HG03521 (cell line): Measurements from ENCODE around the gene AGAP5.
"Not testable (repeated sequence)": the region's sequence is repeated elsewhere in the genome, so short reads cannot be mapped to it uniquely, and the experiment has no call there.

ENCODE experiments used
- ATAC-seq: cut with Tn5 transposase; IDR thresholded peaks from one replicate; pipeline ENCODE4 v1.9.1; 2021; ENCODE audit warnings: mild to moderate bottlenecking, moderate library complexity; ENCODE audit not compliant: unreplicated experiment

Gene AGAP5

DNA sequence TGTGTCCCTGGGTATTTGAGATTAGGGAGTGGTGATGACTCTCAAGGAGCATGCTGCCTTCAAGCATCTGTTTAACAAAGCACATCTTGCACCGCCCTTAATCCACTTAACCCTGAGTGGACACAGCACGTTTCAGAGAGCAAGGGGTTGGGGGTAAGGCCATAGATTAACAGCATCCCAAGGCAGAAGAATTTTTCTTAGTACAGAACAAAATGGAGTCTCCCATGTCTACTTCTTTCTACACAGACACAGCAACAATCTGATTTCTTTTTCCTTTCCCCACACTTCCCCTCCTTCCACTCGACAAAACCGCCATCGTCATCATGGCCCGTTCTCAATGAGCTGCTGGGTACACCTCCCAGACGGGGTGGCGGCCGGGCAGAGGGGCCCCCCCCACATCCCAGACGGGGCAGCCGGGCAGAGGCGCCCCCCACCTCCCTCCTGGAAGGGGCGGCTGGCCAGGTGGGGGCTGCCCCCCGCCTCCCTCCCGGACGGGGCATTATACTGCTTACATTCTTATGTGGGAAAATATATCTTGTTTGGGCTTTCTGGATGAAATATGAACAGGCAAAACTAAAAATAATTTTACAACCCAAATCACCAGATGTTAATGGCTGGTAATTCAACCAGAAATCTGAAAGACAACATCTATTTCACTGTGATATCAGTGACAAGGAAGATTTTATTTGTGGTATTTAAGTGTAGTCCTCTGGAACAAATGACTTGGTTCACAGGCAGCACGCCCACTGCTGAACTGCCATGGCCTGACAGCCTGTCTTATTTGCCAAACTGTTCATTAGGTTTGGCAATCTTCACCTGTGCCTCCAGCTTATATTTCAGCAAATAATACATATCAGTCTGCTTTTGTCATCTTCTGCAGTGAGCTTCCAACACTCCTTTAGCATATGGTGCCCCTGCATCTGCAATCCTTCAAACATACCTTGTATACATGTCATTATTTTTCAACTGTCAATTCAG is 17.6 kb upstream of the AGAP5 start:
- not testable (repeated sequence) for ATAC-seq

DNA sequence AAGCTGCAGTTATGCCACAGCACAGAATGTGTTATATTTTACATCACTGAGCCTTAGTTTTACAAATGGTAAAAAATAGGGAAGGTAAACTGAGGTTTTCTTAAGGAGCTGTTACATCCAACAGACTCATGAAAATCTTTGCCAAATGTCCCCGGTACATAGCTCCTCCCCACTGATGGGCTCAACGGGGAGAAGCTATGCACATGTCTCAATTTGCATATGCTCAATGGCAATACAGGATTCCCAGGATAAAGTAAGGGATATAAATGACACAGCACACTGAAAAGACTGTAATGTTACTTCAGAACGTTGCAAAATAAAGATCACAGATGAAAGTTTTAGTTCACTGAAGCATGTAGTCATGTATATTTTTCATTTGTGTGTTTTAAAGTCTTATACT is 16.6 kb upstream of the AGAP5 start:
- ATAC-seq = not testable (repeated sequence)

DNA sequence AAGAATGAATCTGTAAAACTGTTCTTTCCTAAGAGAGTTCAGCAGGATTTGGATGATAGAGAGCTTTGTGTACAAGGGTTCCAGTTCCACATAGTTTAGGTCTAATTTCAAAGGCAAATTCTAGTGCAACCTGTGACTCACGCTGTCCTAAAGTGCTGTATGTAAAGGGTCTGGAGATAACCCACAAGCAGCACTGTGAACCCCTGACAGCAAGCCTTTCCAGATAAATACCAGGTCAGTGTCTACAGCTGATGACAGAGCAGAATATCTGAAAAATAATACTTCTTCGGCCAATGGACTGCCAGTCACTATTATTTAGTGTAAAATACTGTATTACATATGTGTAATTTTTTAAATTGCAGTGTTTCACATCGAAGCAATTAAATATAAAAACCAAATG is 16.0 kb upstream of the AGAP5 start:
- not testable (repeated sequence) for ATAC-seq

DNA sequence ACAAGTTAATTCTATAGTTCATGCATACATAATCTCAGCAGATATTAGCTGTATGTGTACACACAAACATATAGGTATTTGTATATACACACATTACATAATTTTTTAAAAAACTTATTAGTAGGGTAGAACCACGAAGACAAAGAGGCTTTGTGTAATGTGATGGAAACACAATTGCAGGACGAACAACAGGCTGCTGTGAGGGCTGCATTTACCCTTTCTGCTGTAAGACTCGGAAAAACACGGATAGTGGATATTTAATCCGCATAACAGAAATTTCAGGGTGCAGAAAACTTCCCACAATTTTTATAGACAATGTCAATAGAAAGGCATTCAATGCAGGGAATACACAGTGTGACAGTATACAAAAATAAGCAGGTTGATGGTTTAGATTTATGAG is 13.8 kb upstream of the AGAP5 start:
- ATAC-seq = not testable (repeated sequence)

DNA sequence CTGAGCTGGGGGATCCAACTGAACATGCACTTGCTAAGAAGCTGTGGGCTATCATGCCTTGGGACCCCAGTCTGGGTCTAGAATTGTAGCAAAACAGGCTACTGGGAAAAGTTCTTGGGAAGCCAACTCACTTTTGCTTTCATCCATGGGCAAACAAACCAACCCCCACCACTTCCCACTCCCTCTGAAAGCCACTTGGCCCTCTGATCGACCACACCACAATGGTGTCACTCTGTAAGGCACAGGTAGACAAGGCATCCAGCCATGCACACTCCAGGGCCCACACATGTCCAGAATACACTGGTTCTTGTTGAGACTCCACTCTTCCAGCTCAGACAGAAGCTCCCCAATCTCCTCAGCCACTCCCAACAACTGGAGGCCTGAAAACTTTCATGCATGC is 10.2 kb upstream of the AGAP5 start:
- not testable (repeated sequence) for ATAC-seq

DNA sequence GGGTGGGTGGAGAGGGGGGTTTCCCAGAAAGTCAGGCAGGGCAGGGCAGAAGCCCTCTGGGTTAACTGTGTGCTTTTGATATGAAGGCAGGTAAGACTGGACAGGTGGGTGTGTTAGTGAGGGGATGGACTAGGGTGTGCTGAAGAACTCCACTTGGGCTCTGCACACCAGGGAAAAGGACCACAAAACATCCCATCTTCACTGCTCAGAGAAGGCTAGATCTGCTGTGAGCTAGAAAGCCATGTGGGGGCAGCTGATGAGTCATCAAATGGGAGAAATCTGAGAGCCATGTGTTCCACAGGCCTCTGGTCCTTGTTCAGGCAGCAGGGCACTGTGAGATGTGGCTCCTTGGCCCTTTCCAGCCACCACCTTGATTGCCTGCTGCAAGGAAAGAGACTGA is 9.7 kb upstream of the AGAP5 start:
- not testable (repeated sequence) for ATAC-seq

DNA sequence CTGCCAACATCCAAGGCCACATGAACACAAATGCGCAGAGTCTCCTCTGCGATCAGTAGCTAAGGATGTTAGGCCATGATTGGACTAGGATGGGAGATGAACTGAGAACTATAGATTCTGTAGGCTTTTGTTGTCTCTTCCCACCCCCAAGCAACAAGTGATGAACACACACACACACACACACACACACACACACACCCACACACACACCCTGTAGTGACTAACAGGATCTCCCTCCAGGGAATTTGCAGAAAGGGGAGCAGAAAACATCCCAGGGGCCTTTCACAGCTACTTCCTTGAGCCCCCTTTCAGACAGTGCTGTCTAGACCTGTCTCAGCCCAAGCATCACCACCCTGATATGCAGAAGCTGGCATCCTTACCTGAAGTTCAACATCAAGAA is 8.6 kb upstream of the AGAP5 start:
- not testable (repeated sequence) for ATAC-seq

DNA sequence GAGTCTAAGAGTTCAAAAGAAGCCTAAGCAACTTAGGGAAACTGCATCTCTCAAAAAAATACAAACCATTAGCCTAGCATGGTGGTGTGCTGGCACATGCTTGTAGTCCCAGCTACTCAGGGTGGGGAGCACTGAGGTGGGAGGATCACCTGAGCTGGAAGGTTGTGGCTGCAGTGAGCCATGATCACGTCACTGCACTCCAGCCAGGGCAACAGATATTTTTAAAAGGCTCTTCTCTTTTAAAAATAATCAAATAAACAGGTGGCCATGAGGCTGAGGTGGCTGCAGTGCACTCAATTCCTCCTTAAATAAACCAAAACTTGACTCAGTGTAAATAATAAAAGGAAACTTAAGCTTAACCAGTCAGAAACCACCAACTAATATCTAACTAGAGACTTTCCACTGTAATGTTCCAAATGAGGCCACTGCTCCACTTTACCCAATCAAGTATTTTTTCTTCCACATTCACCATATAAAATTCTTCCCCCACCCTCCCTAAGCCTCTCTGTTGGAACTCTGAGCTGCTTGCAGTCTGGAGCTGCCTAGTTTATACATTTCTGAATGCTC is 7.7 kb upstream of the AGAP5 start:
- ATAC-seq = not testable (repeated sequence)

DNA sequence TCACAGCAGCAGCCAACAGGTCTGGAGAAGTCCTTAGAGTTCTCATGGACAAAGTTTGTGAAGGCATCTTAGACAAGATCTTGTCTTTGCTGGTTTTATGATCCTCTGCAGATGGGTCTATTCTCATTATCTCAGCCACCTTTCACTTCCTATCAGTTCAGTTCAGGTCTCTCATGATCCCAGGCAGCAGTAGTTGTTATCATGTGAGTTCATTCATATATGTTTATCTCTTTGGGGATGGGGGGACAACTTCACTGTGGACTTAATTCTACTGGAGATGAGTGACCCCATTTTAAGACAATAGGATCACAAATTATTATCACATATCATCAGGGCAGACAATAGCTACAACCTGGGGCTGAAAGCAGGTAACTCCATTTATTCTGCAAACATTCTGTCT is 6.0 kb upstream of the AGAP5 start:
- not testable (repeated sequence) for ATAC-seq

DNA sequence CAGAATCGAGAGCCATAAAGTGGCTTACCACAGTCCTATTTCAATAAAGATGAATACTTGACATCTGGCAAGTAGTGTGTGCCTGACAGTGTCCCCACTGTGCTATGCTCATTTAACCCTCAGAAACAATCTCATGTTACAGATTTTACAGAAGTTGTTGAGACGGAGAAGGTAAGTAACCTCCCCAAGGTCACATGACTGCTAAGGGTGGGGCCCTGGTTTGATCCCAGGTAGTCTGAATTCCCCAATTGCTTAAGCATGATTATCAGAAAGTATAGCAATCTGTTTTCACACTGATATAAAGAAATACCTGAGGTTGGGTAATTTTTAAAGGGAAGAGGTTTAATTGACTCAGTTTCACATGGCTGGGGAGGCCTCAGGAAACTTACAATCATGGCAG is 910 bp upstream of the AGAP5 start:
- not testable (repeated sequence) for ATAC-seq

DNA sequence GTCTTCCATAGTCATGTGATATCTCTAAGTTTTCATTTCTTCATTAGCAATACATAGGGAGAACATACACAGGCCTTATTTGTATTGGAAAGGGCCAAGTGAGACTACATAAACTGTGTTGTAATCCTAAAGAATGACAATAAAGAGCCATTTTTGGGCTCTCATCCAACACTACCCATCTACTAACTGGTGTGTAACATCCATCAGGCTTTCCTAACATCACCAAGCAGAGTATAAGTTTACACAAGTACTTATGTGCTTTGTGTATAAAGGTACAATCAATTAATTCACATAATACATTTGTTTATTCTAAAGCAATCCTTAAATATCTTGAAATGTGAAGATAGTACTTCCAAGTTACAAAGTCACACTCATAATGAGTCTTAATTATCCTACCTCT is 2.6 kb downstream of the AGAP5 start:
- not testable (repeated sequence) for ATAC-seq

DNA sequence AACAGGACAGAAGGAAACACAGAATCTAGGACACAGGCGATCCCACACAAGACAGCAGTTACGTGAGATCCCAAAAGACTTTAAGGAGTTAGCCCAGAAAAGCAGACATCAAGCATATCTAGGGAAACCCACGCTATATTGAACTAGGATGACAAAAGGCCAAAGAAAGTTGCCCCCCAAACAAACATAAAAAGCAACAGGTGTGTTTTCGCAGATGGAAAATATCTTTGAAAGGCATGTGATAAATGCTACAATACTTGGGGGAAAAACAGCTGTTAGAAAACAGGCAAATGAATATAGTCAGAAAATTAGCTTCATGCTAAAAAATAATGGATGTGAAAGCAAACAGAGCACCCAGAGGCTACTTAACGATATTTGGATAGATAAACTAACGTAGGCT is 7.2 kb downstream of the AGAP5 start:
- ATAC-seq = not testable (repeated sequence)

DNA sequence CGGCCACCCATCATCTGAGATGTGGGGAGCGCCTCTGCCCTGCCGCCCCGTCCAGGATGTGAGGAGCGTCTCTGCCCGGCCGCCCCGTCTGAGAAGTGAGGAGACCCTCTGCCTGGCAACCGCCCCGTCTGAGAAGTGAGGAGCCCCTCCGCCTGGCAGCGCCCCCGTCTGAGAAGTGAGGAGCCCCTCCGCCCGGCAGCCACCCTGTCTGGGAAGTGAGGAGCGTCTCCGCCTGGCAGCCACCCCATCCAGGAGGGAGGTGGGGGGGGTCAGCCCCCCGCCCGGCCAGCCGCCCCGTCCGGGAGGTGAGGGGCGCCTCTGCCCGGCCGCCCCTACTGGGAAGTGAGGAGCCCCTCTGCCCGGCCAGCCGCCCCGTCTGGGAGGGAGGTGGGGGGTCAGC is 8.3 kb downstream of the AGAP5 start:
- ATAC-seq = not testable (repeated sequence)

DNA sequence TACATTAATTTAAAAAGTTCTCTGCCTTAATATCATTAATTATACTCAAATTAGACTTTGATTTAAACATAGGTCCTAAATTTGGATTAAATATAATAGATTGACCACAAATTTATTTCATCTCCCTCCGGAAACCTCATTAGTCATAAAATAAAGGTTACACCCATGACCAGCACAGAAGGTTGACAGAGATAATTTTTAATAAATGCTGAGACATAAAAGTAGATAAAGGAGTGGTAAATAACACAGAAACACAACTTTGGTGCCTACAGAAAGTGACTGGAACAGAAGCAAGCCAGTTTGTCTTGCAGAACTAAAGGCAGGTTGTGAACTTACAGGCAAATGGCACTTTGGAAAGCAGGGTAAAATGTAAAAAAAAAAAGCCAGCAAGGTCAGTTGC is 10.3 kb downstream of the AGAP5 start:
- not testable (repeated sequence) for ATAC-seq

DNA sequence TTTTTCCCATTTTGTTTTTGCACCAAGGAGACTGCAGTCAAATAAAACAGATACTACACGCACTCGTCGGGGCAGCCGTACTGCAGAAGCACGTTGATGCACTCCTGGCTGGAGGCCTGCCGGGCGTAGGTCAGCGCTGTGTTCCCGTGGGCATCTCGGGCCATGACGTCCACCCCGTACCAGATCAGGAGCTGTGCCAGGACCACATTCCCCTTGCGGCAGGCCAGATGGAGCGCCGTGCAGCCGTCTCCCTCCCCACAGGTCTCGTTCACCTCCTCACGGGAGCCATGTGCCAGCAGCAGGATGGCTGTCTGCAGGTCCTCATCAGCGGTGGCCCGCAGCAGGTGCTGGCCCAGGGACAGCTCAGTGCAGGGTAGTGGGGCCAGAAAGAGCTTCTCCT is 23.4 kb downstream of the AGAP5 start:
- not testable (repeated sequence) for ATAC-seq

DNA sequence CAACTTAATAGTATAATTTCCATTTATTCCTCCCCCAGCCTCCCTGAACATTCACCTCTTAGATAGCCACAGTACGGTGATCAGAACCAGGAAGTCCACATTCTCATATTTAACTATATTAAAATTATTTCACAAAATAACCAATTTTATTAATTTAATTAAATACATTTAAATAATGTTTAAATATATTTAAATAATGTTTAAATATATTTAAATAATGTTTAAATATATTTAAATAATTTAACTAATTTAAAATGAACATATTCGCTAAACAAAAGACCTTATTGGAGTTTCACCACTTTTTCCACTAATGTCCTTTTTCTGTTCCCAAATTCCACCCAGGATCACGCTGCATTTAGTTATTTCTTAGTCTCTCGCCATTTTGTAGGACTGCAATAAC is 29.5 kb downstream of the AGAP5 start:
- ATAC-seq = not testable (repeated sequence)

DNA sequence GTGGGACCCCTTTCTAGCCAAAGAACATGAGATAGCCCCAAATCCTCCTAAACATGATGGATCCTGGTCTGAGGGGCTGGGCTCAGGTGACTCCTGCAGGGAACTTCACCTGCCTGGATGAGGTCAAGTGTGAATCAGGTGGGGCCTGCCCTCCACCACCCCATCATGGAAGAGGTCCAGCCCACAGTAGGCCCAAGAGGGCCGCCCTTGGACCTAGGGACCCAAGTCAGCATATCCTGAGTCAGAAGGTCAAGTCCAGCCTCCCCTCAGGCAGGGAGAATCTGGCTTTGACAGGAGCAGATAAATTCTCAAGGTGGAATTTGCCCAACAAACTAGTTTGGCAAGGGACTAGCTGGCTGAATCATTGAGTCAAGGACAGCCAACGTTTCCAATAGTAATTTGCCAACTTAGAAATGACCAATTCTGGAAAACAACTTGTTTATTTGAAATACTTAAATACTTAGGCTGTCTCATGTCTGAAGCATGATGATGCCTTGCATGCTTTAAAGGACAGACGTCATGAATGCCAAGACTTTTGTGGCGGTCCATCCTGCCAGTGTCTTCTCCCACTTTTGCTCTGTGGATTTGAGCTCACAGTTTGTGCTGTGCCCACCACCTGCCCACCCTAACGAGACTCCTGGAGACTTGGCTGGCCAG is 31.6 kb downstream of the AGAP5 start:
- ATAC-seq = not testable (repeated sequence)

DNA sequence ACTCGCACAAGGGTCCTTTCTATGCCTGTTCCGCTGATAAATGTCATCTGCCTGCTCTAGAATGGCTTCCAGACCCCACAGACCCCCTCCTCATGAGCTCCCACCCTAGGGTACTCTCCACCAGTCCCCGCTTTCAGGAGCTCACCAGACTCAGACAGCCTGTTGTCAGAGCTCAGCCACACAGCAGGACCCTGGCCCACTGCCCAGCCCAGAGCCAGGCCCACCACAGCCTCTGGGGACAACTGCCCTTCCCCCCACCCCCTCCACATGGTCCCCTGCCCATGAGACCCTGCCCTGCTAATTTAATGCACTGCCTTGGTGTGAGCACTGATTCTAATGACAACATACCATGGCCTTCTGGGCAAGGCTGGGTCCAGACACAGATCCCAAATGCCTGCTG is 32.3 kb downstream of the AGAP5 start:
- not testable (repeated sequence) for ATAC-seq

DNA sequence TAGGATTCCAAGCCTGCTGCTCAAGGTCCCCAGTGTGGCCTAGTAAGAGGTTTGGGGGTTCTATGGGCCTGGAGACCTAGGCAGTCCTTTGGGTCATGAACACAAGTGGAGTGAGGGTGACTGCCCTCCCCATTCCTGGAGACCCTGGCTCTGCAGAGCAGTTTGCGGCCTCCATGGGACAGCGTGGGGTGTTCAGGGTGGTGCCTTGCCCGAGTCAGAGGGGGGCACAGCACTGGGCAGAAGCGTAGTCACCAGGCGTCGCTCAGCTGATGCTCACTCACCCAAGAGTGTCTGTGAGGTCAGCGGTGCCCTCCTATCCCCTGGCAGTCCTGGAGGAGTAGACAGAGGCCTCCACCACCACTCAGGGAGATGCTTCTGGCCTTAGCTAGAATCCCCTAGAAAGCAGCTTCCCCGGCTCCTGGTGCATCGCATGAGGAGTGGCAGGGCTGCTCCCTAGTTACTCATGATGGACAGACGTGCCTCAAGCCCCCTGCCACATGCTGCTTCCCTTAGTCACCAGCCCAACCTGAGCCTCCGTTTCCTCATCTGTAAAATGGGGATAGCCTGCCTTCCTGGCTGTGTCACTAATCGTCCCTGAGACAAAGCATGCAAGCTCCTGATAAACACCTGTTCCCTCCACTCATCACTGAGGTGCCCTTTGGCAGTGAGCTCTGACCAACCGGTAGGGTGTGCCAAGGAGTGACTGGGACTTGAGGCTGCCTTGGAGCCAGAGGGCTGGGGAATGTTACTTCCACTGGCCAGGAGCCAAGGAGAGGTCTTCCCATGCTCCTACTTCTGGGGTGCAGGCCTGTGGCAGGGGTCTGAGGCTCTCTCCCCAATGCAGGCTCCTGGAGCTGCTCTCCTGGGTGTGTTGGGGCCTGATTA is 33.5 kb downstream of the AGAP5 start:
- not testable (repeated sequence) for ATAC-seq

DNA sequence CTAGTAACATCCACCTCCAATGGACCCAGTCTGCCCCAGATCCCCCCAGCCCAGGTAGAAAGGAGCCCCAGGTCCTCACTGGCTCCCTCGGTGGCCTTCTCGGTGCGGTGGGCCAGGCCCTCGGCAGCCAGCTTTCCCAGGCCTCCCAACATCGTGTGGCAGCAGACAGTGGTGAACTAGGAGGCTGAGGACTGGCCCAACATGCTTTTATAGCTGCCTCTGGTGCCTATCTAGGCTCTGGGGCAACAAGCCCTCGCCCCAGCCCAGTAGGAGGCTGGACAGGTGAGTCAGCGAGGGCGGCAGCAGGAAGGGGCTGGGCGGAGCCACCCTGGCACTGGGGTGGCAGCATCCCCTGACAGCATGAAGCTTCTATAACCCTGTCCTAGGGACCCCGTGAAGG is 34.3 kb downstream of the AGAP5 start:
- ATAC-seq = not testable (repeated sequence)

DNA sequence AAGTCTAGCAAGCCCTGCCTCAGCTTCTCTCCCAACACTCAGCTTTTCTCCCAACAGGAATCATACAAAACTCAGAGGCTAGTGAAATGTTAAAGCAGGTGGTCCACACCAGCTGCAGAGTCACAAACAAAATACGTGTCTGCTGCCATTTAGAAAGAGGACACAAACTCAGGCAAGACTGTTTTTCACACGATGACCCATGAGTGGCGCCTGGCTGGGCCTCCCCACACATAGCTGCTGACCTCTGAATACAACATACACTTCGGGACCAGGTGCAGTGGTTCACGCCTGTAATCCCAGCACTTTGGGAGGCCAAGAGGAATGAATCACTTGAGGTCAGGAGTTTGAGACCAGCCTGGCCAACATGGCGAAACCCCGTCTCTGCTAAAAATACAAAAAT is 35.2 kb downstream of the AGAP5 start:
- not testable (repeated sequence) for ATAC-seq
